Spleen (tissue), 11 donors: ENCODE data around the gene APOL3. TPM values are rescaled to one million over a fixed set of nuclear protein-coding genes. Genes with fewer than 3 reads are reported as not detected.

Source experiments
- DNase-seq: peaks from one replicate; pipeline ENCODE4 v3.0.0-alpha.2; 2020
- H3K27ac ChIP-seq, 8 donors: fragments of 200-600 bp; sonication (generic) in 7 of 8; 1 replicate in 4 of 8; 2 replicates in 4 of 8; pipeline versions ENCODE4 v1.5.0 to v1.8.0; 2016 to 2021; ENCODE audit warnings: inconsistent platforms in 4 of 8, mild to moderate bottlenecking in 4 of 8, moderate library complexity in 1 of 8
- H3K27me3 ChIP-seq, 7 donors: fragments of 200-600 bp; sonication (generic) in 6 of 7; replicated peaks in 1 of 7; 1 replicate in 4 of 7; 2 replicates in 3 of 7; pipeline versions ENCODE4 v1.5.0 to v1.8.0; 2016 to 2021; ENCODE audit warnings: inconsistent platforms in 3 of 7, mild to moderate bottlenecking in 1 of 7
- H3K36me3 ChIP-seq, 6 donors: fragments of 200-600 bp; sonication (generic) in 5 of 6; 1 replicate in 4 of 6; 2 replicates in 2 of 6; pipeline versions ENCODE4 v1.5.0 to v1.8.0; 2016 to 2021; ENCODE audit warnings: inconsistent platforms in 2 of 6
- H3K4me1 ChIP-seq, 6 donors: fragments of 200-600 bp; sonication (generic) in 5 of 6; 1 replicate in 3 of 6; 2 replicates in 3 of 6; pipeline versions ENCODE4 v1.5.0 to v1.8.0; 2016 to 2021; ENCODE audit warnings: inconsistent platforms in 3 of 6
- H3K4me3 ChIP-seq, 8 donors: fragments of 200-600 bp; sonication (generic) in 7 of 8; 1 replicate in 4 of 8; 2 replicates in 4 of 8; pipeline versions ENCODE4 v1.5.0 to v1.8.0; 2016 to 2021; ENCODE audit warnings: inconsistent platforms in 4 of 8, mild to moderate bottlenecking in 4 of 8, moderate library complexity in 2 of 8
- H3K9me3 ChIP-seq, 8 donors: fragments of 200-600 bp; sonication (generic) in 7 of 8; 1 replicate in 4 of 8; 2 replicates in 4 of 8; pipeline versions ENCODE4 v1.5.0 to v1.8.0; 2016 to 2021; ENCODE audit warnings: inconsistent platforms in 4 of 8
- POLR2A ChIP-seq, 3 donors: fragments of 450-650 bp; IDR thresholded peaks; one replicate each; pipeline ENCODE4 v1.5.1; 2017; ENCODE audit warnings: antibody characterized with exemption in 3 of 3, mild to moderate bottlenecking in 1 of 3
- POLR2AphosphoS5 ChIP-seq, 3 donors: sonication (generic); formaldehyde crosslinking; IDR thresholded peaks; one replicate each; pipeline ENCODE4 v1.5.1; 2017; ENCODE audit warnings: antibody characterized with exemption in 3 of 3
- WGBS, 5 donors: extraction: QIAGEN DNeasy Blood & Tissue Kit in 3 of 5; methylation state at CpG; one replicate each; pipeline versions ENCODE4 v1.1.5 to v1.1.7; 2013 to 2018; 5-methylcytosine and 5-hydroxymethylcytosine counted together
- intact Hi-C: fragments of 100-400 bp; cut with DNase I; formaldehyde crosslinking; loops from one replicate; pipeline ENCODE4 v1.15.0; 2023; ENCODE audit warnings: low total_unique reads
- polyA plus RNA-seq, 3 donors: library from polyadenylated mRNA; stranded (reverse); fragments of 200-250 nt; gene quantifications; one replicate each; pipeline ENCODE4 v1.2.1, GENCODE V29; 2013
- total RNA-seq, 7 donors: library from RNA; depleted of rRNA in 3 of 7; stranded (reverse); fragments of >200 nt in 3 of 7; fragmentation: NEBNext Ultra II Directional in 4 of 7; extraction: Animal tissue kit (Norgen Biotek cat#: 25700) in 4 of 7; gene quantifications; one replicate each; pipeline versions ENCODE4 v1.1.0 to v1.2.1, GENCODE V29; 2016 to 2021
- TF ChIP-seq, protein P1 (sequence below), 11 experiments: fragments of 200-600 bp in 7 of 11; fragments of 450-650 bp in 4 of 11; sonication (generic) in 4 of 11; IDR thresholded peaks in 8 of 11; conservative IDR thresholded peaks in 3 of 11; 1 replicate in 7 of 11; 2 replicates in 4 of 11; pipeline versions ENCODE4 v1.4.0 to v1.8.0; 2016 to 2021; ENCODE audit warnings: antibody characterized with exemption in 11 of 11, inconsistent platforms in 4 of 11, mild to moderate bottlenecking in 1 of 11
- donor health status: healthy with polysubstance abuse.
- donor health status: DM: no; HTN: no; CAD: no; lungs with moderate emphysema.
- donor health status: DM: no; HTN: no; CAD: no.
- donor health status: Bipolar disorder and iron deficiency.
- donor health status: healthy.
- donor health status: DM: no; HTN: no; CAD: no.
- donor health status: DM: yes; HTN: yes; CAD: no.

APOL3 gene
- total and polyA plus RNA-seq, 10 donors: 32.6 to 146 (median 101) TPM

DNA sequence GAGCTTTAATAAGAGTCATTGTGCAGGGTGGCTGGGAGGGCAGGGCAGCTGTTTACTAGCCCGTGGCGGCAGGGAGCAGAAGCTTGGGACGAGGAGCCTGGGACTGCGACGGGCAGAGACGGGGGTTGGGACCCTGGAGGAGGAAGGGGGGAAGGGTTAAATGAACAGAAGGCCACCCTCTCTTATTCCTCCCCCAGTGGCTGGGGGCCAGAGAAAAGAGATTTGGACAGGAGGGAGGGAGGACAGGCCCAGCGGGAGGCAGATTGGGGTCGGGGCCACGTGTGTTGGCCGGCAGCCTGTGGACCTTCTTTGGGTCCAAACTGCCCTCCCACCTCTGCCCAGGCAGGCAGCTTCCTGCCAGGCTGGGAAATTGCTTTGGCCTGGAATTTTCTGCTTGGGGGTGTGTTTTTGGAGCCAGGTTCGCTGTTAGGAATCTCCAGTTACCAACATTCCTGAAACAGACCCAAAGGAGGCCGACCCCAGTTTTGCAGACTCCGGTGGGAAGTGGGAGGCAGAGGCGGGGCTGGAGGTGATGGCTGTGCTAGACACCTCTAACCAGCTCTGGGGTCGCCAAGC lies 50.2 kb downstream of the APOL3 start:
- TF ChIP-seq POLR2AphosphoS5 (IDR thresholded peaks at IDR 0.05): no peak
- TF ChIP-seq, protein P1, sequence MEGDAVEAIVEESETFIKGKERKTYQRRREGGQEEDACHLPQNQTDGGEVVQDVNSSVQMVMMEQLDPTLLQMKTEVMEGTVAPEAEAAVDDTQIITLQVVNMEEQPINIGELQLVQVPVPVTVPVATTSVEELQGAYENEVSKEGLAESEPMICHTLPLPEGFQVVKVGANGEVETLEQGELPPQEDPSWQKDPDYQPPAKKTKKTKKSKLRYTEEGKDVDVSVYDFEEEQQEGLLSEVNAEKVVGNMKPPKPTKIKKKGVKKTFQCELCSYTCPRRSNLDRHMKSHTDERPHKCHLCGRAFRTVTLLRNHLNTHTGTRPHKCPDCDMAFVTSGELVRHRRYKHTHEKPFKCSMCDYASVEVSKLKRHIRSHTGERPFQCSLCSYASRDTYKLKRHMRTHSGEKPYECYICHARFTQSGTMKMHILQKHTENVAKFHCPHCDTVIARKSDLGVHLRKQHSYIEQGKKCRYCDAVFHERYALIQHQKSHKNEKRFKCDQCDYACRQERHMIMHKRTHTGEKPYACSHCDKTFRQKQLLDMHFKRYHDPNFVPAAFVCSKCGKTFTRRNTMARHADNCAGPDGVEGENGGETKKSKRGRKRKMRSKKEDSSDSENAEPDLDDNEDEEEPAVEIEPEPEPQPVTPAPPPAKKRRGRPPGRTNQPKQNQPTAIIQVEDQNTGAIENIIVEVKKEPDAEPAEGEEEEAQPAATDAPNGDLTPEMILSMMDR (IDR thresholded peaks at IDR 0.05 in 8 of 11, conservative IDR thresholded peaks at IDR 0.05 in 3 of 11): no peak
- TF ChIP-seq POLR2A (IDR thresholded peaks at IDR 0.05): no peak
- intact Hi-C loops: no loop called here
- Histone ChIP-seq H3K9me3 (no peaks in the 10 kb centered on the region), H3K4me1 (no peaks in the 10 kb centered on the region), H3K27me3 (peaks cover 0 to 11% (median 0%) of the 10 kb centered on the region in 7 donors), H3K4me3 (no peak overlapping the region), H3K36me3 (no peaks in the 10 kb centered on the region), H3K27ac (no peak overlapping the region)
- 73 to 84% (median 77%) methylated on average over 15 of the region's 15 CpGs for WGBS, 5 donors
- DNase-seq: no peak

DNA sequence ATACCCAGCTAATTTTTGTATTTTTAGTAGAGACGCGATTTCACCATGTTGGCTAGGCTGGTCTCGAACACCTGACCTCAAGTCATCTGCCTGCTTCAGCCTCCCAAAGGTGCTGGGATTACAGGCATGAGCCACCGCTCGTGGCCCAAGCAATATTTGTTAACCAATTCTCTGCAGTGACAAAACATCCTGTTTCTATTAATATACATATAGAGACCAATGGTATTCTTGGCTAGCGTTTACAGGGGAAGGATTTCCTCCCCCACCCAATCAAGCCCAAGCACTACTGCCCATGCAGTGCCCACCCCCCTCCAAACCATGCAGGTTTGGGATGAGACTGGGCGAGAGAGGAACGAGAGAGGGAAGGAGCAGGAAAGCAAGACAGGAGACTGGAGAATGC lies 53.1 kb downstream of the APOL3 start:
- H3K9me3 ChIP-seq: no peaks in the 10 kb centered on the region
- TF ChIP-seq, protein P1 (IDR thresholded peaks at IDR 0.05 in 8 of 11, conservative IDR thresholded peaks at IDR 0.05 in 3 of 11): no peak
- no peak for TF ChIP-seq POLR2A (IDR thresholded peaks at IDR 0.05)
- no peak for TF ChIP-seq POLR2AphosphoS5 (IDR thresholded peaks at IDR 0.05)
- intact Hi-C loops: no loop called here
- H3K4me3 ChIP-seq: no peak overlapping the region
- no peaks in the 10 kb centered on the region for H3K36me3 ChIP-seq
- DNase-seq: no peak
- no peak overlapping the region for H3K27ac ChIP-seq
- peaks cover 0 to 11% (median 0%) of the 10 kb centered on the region in 7 donors for H3K27me3 ChIP-seq
- no peaks in the 10 kb centered on the region for H3K4me1 ChIP-seq
- 47 to 52% (median 49%) methylated on average over 7 to 8 of the region's 8 CpGs for WGBS, 5 donors

- 81 to 96% (median 92%) methylated on average over 2 of the region's 2 CpGs for WGBS, 5 donors
- DNase-seq: no peak
Measured at GRCh38 chr22:36106910-36107309, 53.6 kb downstream of the APOL3 start.

GRCh38 chr22:36104988-36105387 lies 55.6 kb downstream of the APOL3 start:
- 61 to 84% (median 77%) methylated on average over 5 of the region's 5 CpGs for WGBS, 5 donors
- intact Hi-C loops: no loop called here
- no peak for DNase-seq
- Histone ChIP-seq H3K4me3 (no peak overlapping the region), H3K36me3 (no peaks in the 10 kb centered on the region), H3K4me1 (no peaks in the 10 kb centered on the region), H3K27me3 (peaks cover 0 to 16% (median 0%) of the 10 kb centered on the region in 7 donors), H3K27ac (no peak overlapping the region), H3K9me3 (peaks cover 0 to 6% (median 0%) of the 10 kb centered on the region in 8 donors)
- TF ChIP-seq POLR2A (IDR thresholded peaks at IDR 0.05) (no peak), POLR2AphosphoS5 (IDR thresholded peaks at IDR 0.05) (no peak)
- TF ChIP-seq, protein P1 (IDR thresholded peaks at IDR 0.05 in 8 of 11, conservative IDR thresholded peaks at IDR 0.05 in 3 of 11): no peak

More at GRCh38 chr22:36106910-36107309, 53.6 kb downstream of the APOL3 start:
- no peaks in the 10 kb centered on the region for H3K4me1 ChIP-seq
- H3K36me3 ChIP-seq: no peaks in the 10 kb centered on the region
- no peaks in the 10 kb centered on the region for H3K9me3 ChIP-seq
- TF ChIP-seq, protein P1 (IDR thresholded peaks at IDR 0.05 in 8 of 11, conservative IDR thresholded peaks at IDR 0.05 in 3 of 11): no peak
- TF ChIP-seq POLR2AphosphoS5 (IDR thresholded peaks at IDR 0.05) (no peak), POLR2A (IDR thresholded peaks at IDR 0.05) (no peak)
- no peak overlapping the region for H3K4me3 ChIP-seq
- intact Hi-C loops: no loop called here
- H3K27me3 ChIP-seq: peaks cover 0 to 11% (median 0%) of the 10 kb centered on the region in 7 donors
- H3K27ac ChIP-seq: no peak overlapping the region
